Dermis microvascular lymphatic vessel endothelial cell (primary cell): ENCODE results near the gene PTPRU. TPM values are rescaled to one million over a fixed set of nuclear protein-coding genes. Genes with fewer than 3 reads are reported as not detected.

Source experiments
- DNase-seq, 2 donors: peaks; one replicate each; pipeline versions ENCODE4 v3.0.0 to v3.0.0-alpha.2; 2010; ENCODE audit warnings: low read depth in 2 of 2
- total RNA-seq: library from RNA; depleted of rRNA; stranded (reverse); fragments of >200 nt; gene quantifications from 2 replicates; pipeline ENCODE4 v1.2.1, GENCODE V29; 2014

The PTPRU gene
- total RNA-seq, 1 donor from 2014 or later: 3.1 TPM

GRCh38 chr1:29243871-29244200 lies 7.5 kb downstream of the PTPRU start:
- DNase-seq: no peak

- no peak for DNase-seq
These were observed 8.9 kb downstream of the PTPRU start for GRCh38 chr1:29245261-29245660.

GRCh38 chr1:29245876-29246275 lies 9.6 kb downstream of the PTPRU start:
- peak in 1 of 2 donors; percentile 25 for DNase-seq

GRCh38 chr1:29247044-29247443 lies 10.7 kb downstream of the PTPRU start:
- DNase-seq: no peak

- no peak for DNase-seq
These were observed 11.4 kb downstream of the PTPRU start for GRCh38 chr1:29247571-29248273.

- no peak for DNase-seq
These were observed 12.1 kb downstream of the PTPRU start for GRCh38 chr1:29248409-29248808.

- no peak for DNase-seq
These were observed 12.9 kb downstream of the PTPRU start for GRCh38 chr1:29249170-29249691.

GRCh38 chr1:29249951-29250581 lies 13.7 kb downstream of the PTPRU start:
- DNase-seq: no peak

- no peak for DNase-seq
These were observed 15.1 kb downstream of the PTPRU start for GRCh38 chr1:29251164-29252124.

GRCh38 chr1:29253180-29253579 lies 16.9 kb downstream of the PTPRU start:
- no peak for DNase-seq

- DNase-seq: no peak
These were observed 18.0 kb downstream of the PTPRU start for GRCh38 chr1:29254346-29254745.

GRCh38 chr1:29255134-29255666 lies 18.9 kb downstream of the PTPRU start:
- DNase-seq: no peak

GRCh38 chr1:29256394-29256793 lies 20.1 kb downstream of the PTPRU start:
- DNase-seq: no peak

GRCh38 chr1:29256979-29257804 lies 20.9 kb downstream of the PTPRU start:
- no peak for DNase-seq

- DNase-seq: no peak
These were observed 22.1 kb downstream of the PTPRU start for GRCh38 chr1:29258189-29258975.

- no peak for DNase-seq
These were observed 22.9 kb downstream of the PTPRU start for GRCh38 chr1:29258976-29259801.

GRCh38 chr1:29259802-29260441 lies 23.6 kb downstream of the PTPRU start:
- DNase-seq: peak in 1 of 2 donors; percentile 30

GRCh38 chr1:29260531-29260930 lies 24.2 kb downstream of the PTPRU start:
- no peak for DNase-seq
